Activated CD4-positive, alpha-beta T cell treated with anti-CD3 and anti-CD28 coated beads for 24 hours (primary cell): ENCODE data around the gene TNRC6B.
"Not testable (repeated sequence)": the region's sequence is repeated elsewhere in the genome, so short reads cannot be mapped to it uniquely, and the experiment has no call there.

Experiments used
- DNase-seq, 2 donors: peaks; one replicate each; pipeline ENCODE4 v3.0.0-alpha.2; 2020; ENCODE audit warnings: low read depth in 2 of 2

The TNRC6B gene

DNA sequence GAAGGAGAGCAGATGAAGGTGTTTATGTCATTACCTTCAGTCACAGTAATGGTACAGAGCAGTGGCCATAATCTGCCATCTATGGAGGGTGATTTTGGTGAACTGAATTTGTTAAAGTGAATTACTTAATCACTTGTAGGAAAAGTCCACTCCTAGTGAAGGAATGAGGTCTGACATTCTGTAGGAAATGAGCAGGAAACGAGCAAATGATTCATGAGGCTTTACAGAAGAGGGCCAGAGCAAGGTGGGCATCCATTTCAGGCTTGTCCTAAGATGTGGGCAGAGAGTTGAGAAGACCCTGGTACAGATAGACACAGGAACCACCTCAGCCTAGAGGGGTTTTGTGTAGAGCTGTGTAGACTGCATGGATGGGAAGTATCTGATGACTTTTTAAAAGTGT is 186.7 kb downstream of the TNRC6B start:
- DNase-seq, result no peak

DNA sequence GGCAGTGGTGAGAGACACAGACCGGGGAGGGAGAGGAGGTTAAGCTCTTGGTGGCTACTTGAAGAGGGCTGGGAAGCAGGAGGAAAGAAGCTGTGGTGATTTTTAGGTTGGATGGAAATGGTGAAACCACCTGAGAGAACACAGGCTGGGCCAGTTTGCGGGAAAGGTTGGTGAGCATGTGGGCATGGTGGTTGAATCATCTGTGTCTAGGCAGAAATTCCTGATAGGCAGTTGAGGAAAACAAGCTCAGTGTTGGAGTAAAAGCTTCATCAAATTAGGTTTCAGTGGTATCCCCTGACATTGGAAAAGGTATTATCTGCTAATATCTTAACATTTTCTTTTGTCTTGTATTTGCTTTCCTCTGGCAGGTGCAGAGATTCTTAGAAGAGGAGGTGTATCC is 188.3 kb downstream of the TNRC6B start:
- DNase-seq, result no peak

DNA sequence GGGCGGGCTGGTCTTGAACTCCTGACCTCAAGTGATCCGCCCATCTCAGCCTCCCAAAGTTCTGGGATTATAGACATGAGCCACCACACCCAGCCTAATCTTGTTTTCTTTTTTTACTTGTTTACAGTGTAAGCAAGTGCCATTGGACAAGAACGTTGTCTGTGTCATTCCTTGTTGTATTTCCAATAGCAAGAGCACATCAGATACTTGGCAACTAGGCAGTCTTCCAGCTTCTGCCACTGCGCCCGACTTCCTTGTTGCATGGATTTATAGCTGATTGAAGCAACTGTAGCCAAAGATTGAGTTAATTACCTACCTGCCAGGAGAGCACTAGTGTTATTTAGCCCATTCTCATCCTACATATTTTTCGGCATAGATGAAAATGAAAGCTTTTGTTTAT is 189.6 kb downstream of the TNRC6B start:
- no peak for DNase-seq

DNA sequence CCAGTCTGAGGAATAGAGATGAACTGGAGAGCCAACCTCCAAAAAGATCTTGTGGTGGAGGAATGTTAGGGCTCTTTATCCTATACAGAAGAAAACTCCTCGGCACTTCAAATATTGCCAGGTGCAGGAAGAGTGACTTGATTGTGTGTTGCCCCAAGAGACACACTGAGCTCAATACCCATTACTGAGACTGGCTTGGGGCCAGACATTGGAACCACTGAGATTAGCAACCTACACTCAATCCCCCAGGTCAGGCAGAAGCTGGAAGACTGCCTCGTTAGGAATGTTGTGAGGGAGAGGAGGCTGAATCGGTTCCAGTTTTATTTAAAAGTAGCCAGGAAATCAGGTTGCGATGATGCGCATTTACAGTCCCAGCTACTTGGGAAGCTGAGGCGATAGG is 190.3 kb downstream of the TNRC6B start:
- no peak for DNase-seq

DNA sequence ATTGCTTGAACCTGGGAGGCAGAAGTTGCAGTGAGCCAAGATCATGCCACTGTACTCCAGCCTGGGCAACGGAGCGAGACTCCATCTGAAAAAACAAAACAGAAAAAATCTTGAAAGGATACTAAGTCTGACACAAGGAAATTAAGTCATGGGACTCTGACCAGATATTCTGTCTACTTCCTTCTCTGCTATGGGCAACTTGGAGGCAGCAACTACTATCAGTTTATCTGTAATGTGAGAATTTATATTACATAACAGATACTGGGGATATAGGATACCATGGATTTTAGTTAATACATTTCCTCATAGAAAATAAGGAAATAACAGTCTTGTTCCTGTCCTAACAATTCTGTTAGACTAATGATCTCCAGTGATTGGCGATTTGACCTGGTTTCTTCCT is 191.1 kb downstream of the TNRC6B start:
- DNase-seq, result no peak

DNA sequence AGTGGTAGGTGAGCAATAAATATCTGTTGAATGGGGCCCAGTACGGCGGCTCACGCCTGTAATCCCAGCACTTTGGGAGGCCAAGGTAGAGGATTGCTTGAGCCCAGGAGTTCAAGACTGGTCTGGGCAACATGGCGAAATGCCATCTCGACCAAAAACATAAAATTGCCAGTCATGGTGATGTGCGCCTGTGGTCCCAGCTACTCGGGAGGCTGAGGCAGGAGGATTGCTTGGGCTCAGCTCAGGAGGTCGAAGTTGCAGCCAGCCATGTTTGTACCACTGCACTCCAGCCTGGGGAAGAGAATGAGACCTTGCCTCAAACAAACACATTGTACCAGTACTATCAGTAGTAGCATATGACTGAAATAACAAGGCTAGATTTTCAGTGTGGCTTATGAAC is 196.8 kb downstream of the TNRC6B start:
- no peak for DNase-seq

DNA sequence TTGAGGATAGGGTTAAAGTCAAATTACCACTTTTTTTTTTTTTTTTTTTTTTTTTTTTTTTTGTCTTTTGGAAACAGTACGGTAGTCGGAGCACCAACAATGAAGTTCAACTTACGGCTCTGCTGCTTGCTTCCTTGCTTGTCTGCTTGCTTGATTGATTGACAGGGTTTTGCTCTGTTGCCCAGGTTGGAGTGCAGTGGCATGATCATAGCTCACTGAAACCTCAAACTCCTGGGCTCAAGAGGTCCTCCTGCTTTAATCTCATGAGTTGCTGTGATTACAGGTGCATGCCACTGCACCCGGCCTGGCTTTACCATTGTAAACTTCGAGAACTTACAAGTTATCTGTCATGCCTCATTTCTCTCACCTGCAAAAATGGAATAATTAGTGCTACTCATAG is 198.4 kb downstream of the TNRC6B start:
- no peak for DNase-seq

DNA sequence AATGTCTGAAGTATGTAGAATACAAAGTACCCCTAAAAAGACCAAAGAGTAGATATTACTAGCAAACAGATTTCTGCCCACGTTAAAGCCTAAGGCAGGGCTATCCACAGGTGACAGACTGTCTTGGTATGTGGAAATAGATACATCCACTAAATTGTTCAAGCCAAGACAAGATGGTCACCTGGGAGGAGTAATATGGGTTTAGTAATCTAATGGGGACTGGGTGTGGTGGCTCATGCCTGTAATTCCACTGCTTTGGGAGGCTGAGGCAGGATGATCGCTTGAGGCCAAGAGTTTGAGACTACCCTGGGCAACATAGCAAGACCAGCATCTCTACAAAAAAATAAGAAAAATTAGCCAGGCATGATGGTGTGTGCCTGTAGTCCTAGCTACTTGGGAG is 200.2 kb downstream of the TNRC6B start:
- no peak for DNase-seq

DNA sequence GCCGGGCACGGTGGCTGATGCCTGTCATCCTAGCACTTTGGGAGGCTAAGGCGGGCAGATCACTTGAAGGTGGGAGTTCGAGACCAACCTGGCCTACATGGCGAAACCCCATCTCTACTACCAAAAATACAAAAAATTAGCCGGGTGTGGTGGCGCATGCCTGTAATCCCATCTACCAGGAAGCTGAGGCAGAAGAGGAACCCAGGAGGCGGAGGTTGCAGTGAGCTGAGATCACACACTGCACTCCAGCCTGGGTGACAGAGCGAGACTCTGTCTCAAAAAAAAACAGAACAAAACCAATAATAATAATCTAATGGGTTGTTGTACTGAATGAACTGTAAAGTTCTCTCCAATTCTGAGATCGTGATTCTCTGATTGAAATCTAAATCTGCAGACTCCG is 200.7 kb downstream of the TNRC6B start:
- DNase-seq, result not testable (repeated sequence)

DNA sequence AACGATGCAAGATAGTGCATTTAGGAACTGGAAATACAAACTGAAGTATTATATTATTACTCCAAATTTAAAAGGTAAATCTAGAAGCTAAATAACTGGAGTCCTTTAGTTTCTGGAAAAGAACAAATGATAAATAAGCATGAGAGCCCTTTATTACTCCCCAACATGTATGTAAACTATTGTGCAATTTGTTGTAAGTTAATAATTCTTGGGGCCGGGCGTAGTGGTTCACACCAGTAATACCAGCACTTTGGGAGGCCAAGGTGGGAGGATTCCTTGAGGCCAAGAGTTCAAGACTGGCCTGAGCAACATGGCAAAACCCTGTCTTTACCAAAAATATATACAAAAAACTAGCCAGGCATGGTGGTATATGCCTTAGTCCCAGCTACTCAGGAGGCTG is 203.7 kb downstream of the TNRC6B start:
- DNase-seq, result no peak

DNA sequence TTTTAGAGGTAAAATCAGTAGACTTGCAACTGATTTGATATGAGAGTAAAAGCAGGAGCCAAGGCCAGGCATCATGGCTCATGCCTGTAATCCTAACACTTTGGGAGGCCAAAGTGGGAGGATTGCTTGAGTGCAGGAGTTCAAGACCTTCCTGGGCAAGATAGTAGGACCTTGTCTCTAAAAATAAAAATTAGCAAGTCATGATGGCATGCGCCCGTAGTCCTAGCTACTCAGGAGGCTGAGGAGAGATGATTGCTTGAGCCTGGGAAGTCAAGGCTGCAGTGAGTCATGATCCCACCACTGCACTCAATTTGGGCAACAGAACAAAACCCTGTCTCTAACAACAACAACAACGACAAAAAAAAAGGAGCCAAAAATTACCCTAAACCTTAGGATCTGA is 206.2 kb downstream of the TNRC6B start:
- no peak for DNase-seq

DNA sequence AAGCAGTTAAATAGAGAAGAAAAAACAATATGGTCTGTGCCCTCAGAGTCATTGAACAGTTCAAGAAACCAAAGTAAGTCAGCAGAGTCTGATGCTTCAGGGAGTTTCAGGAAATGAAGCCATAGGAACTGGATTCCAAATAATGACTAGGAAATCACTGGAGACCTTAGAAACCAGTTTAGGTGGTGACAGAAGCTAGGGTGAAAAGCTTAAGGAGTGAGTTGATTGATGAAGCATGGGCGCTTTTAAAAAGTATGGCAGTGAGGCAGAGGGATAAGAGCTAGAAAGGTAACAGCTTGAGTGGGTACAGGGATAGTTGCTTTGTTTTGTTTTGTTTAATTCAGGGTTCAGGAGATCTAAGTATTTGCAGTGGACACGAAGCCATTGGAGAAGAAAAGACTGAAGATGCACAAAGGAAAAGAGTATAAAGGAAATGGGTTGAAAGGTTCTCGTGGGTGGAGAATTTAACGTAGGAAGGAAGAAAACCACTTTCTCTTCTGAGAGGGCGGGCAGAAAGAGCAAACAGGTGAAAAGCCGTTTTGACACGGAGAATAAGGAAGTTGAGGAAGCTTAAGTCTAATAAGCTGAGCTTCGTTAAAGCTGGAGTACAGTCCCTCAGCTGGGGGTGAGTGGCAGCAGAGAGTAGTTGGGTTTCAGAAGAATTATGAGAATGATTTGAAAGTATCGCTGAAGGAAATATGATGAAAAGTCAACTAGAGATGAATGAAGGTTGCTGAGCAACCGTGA is 207.5 kb downstream of the TNRC6B start:
- no peak for DNase-seq
